Right lobe of liver (tissue), 4 donors: ENCODE data around the gene TOB2.

Experiments
- POLR2A ChIP-seq: fragments of 450-650 bp; IDR thresholded peaks from one replicate; pipeline ENCODE4 v1.6.1; 2017; ENCODE audit warnings: antibody characterized with exemption, mild to moderate bottlenecking
- TF ChIP-seq, protein P1 (sequence below), 4 donors: fragments of 200-600 bp in 3 of 4; fragments of 450-650 bp in 1 of 4; IDR thresholded peaks; one replicate each; pipeline versions ENCODE4 v1.5.1 to v1.8.0; 2016 to 2022; ENCODE audit warnings: antibody characterized with exemption in 4 of 4, mild to moderate bottlenecking in 2 of 4
- donor health status: DM: no; HTN: no; CAD: no.
- donor health status: DM: no; HTN: no; CAD: no.
- donor health status: DM: no; HTN: yes; CAD: no.

DNA sequence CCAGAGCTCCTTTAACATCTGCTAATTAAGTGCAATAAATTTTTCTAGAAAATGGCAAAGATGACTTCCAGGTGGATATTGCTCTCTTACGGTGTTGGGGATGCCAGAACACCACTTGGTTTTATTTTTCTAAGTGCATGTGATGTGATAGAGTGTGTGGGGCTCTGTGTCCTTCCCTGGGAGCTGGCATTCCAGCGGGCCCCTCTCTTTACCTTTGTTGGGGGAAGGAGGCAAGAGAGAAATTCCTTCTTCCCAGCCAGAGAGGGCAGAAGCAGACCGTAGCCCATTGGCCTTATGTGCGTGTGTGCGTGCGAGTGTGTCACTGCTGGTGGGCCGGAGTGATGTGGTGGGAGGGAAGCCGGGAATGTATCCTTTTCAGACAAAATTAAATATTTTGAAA is 47.7 kb downstream of the TOB2 start:
- TF ChIP-seq POLR2A = no peak
- TF ChIP-seq, protein P1, sequence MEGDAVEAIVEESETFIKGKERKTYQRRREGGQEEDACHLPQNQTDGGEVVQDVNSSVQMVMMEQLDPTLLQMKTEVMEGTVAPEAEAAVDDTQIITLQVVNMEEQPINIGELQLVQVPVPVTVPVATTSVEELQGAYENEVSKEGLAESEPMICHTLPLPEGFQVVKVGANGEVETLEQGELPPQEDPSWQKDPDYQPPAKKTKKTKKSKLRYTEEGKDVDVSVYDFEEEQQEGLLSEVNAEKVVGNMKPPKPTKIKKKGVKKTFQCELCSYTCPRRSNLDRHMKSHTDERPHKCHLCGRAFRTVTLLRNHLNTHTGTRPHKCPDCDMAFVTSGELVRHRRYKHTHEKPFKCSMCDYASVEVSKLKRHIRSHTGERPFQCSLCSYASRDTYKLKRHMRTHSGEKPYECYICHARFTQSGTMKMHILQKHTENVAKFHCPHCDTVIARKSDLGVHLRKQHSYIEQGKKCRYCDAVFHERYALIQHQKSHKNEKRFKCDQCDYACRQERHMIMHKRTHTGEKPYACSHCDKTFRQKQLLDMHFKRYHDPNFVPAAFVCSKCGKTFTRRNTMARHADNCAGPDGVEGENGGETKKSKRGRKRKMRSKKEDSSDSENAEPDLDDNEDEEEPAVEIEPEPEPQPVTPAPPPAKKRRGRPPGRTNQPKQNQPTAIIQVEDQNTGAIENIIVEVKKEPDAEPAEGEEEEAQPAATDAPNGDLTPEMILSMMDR (IDR thresholded peaks at IDR 0.05) = no peak
